ENCODE results near the gene GPR65. TPM values are rescaled to one million over a fixed set of nuclear protein-coding genes. Genes with fewer than 3 reads are reported as not detected.

Gene GPR65
- total RNA-seq, 1 experiment from 2014 or later, result 0.04 TPM

GRCh38 chr14:88040146-88040545 lies 35.2 kb downstream of the GPR65 start:
- no peak for DNase-seq
- Histone ChIP-seq H3K27me3 (no peaks in the 10 kb centered on the region), H3K36me3 (no peaks in the 10 kb centered on the region), H3K4me1 (no peaks in the 10 kb centered on the region), H3K9me3 (replicated peaks) (no peaks in the 10 kb centered on the region), H3K27ac (no peak overlapping the region), H3K4me3 (no peak overlapping the region)

GRCh38 chr14:88043529-88044443 lies 38.9 kb downstream of the GPR65 start:
- H3K9me3 ChIP-seq (replicated peaks), result no peaks in the 10 kb centered on the region
- H3K36me3 ChIP-seq, result no peaks in the 10 kb centered on the region
- no peak overlapping the region for H3K4me3 ChIP-seq
- no peak overlapping the region for H3K27ac ChIP-seq
- H3K4me1 ChIP-seq, result no peaks in the 10 kb centered on the region
- no peaks in the 10 kb centered on the region for H3K27me3 ChIP-seq
- DNase-seq, result no peak

- Histone ChIP-seq H3K27ac (no peak overlapping the region), H3K27me3 (no peaks in the 10 kb centered on the region), H3K36me3 (no peaks in the 10 kb centered on the region), H3K4me3 (no peak overlapping the region), H3K9me3 (replicated peaks) (no peaks in the 10 kb centered on the region), H3K4me1 (no peaks in the 10 kb centered on the region)
- DNase-seq, result no peak
Measured at GRCh38 chr14:88044444-88044758, 39.5 kb downstream of the GPR65 start.

GRCh38 chr14:88044776-88045446 lies 40.0 kb downstream of the GPR65 start:
- Histone ChIP-seq H3K36me3 (no peaks in the 10 kb centered on the region), H3K27ac (no peak overlapping the region), H3K27me3 (no peaks in the 10 kb centered on the region), H3K4me3 (no peak overlapping the region), H3K9me3 (replicated peaks) (no peaks in the 10 kb centered on the region), H3K4me1 (no peaks in the 10 kb centered on the region)
- DNase-seq, result no peak

GRCh38 chr14:88045705-88046104 lies 40.8 kb downstream of the GPR65 start:
- no peak for DNase-seq
- Histone ChIP-seq H3K27ac (no peak overlapping the region), H3K36me3 (no peaks in the 10 kb centered on the region), H3K4me1 (no peaks in the 10 kb centered on the region), H3K27me3 (no peaks in the 10 kb centered on the region), H3K4me3 (no peak overlapping the region), H3K9me3 (replicated peaks) (no peaks in the 10 kb centered on the region)

GRCh38 chr14:88048351-88048750 lies 43.4 kb downstream of the GPR65 start:
- Histone ChIP-seq H3K27me3 (no peaks in the 10 kb centered on the region), H3K27ac (no peak overlapping the region), H3K9me3 (replicated peaks) (no peaks in the 10 kb centered on the region), H3K4me3 (no peak overlapping the region), H3K36me3 (no peaks in the 10 kb centered on the region), H3K4me1 (no peaks in the 10 kb centered on the region)
- DNase-seq, result no peak

GRCh38 chr14:88049266-88049665 lies 44.3 kb downstream of the GPR65 start:
- Histone ChIP-seq H3K4me3 (no peak overlapping the region), H3K4me1 (no peaks in the 10 kb centered on the region), H3K9me3 (replicated peaks) (no peaks in the 10 kb centered on the region), H3K27me3 (no peaks in the 10 kb centered on the region), H3K36me3 (no peaks in the 10 kb centered on the region), H3K27ac (no peak overlapping the region)
- DNase-seq, result no peak

- no peak for DNase-seq
- Histone ChIP-seq H3K27me3 (no peaks in the 10 kb centered on the region), H3K4me1 (no peaks in the 10 kb centered on the region), H3K9me3 (replicated peaks) (no peaks in the 10 kb centered on the region), H3K36me3 (no peaks in the 10 kb centered on the region), H3K27ac (no peak overlapping the region), H3K4me3 (no peak overlapping the region)
Measured at GRCh38 chr14:88049936-88050335, 45.0 kb downstream of the GPR65 start.

- Histone ChIP-seq H3K9me3 (replicated peaks) (no peaks in the 10 kb centered on the region), H3K27me3 (no peaks in the 10 kb centered on the region), H3K27ac (no peak overlapping the region), H3K4me3 (no peak overlapping the region), H3K4me1 (no peaks in the 10 kb centered on the region), H3K36me3 (no peaks in the 10 kb centered on the region)
- no peak for DNase-seq
Measured at GRCh38 chr14:88060576-88060975, 55.6 kb downstream of the GPR65 start.

GRCh38 chr14:88063811-88064210 lies 58.9 kb downstream of the GPR65 start:
- no peak overlapping the region for H3K27ac ChIP-seq
- DNase-seq, result peak in 1 of 2 experiments; percentile 23

More at GRCh38 chr14:88063811-88064210, 58.9 kb downstream of the GPR65 start:
- Histone ChIP-seq H3K27me3 (no peaks in the 10 kb centered on the region), H3K4me1 (no peaks in the 10 kb centered on the region; the same call in 1 of the 2 replicates), H3K9me3 (replicated peaks) (no peaks in the 10 kb centered on the region), H3K36me3 (no peaks in the 10 kb centered on the region), H3K4me3 (no peak overlapping the region; the same call in 1 of the 2 replicates)

Other genes starting within 250 kb of the GPR65 start
- gene GALC, start 12.0 kb upstream of the GPR65 start, total RNA-seq (2014; rRNA removed; shearing (Covaris generic)), result 1.5 and 1.8 TPM in 2 replicates

Data from SJCRH30 (cell line).